Measurements from ENCODE around the gene EPHB2.
A peak's percentile ranks its signal among the peaks of the same experiment; 100 is the strongest.
"Not testable (repeated sequence)": the region's sequence is repeated elsewhere in the genome, so short reads cannot be mapped to it uniquely, and the experiment has no call there.

Gene EPHB2

GRCh38 chr1:22691031-22691753 lies 19.4 kb upstream of the EPHB2 start:
- peak; percentile 63 for DNase-seq

- no peak for DNase-seq
Measured at GRCh38 chr1:22694172-22694571, 16.5 kb upstream of the EPHB2 start.

- DNase-seq, result no peak
Measured at GRCh38 chr1:22696610-22697009, 14.0 kb upstream of the EPHB2 start.

GRCh38 chr1:22697980-22698379 lies 12.7 kb upstream of the EPHB2 start:
- DNase-seq, result no peak

- DNase-seq, result no peak
Measured at GRCh38 chr1:22699681-22700520, 10.7 kb upstream of the EPHB2 start.

DNA sequence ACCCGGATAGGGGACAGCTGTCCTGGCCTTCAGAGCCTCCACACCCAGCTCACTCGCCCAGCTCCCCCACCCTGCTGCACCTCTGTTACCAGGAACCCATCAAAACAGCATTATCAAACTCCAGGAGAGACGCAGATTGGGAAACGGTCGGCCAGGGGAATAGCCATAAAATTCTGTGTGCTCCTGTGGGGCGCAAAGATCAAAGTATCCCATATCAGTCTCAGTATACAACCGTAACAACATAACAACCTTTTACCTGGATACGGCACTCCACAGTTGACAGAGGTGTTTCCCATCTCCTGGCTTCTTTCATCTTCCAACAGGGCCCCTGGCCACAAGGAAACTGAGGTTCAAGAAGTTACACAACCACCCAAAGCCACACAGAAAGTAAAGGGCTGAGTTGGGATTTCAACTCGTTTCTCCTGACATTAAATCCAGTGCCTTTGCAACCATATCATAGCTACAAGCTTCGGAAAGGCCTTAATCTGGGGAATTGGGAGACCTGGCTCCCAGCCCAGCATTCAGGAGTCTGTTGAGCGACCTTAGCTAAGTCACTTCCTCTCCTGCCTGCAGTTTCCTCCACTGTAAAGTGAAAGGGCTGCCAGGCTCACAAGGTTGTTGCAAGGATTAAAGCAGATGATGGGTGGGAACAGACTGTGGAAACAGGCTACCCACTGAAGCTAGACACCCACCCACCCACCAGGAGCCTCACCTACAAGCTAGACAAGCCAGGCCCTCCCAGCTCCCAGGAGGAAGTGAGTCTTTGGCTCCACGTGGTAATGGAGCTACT lies 8.1 kb upstream of the EPHB2 start:
- no peak for DNase-seq

DNA sequence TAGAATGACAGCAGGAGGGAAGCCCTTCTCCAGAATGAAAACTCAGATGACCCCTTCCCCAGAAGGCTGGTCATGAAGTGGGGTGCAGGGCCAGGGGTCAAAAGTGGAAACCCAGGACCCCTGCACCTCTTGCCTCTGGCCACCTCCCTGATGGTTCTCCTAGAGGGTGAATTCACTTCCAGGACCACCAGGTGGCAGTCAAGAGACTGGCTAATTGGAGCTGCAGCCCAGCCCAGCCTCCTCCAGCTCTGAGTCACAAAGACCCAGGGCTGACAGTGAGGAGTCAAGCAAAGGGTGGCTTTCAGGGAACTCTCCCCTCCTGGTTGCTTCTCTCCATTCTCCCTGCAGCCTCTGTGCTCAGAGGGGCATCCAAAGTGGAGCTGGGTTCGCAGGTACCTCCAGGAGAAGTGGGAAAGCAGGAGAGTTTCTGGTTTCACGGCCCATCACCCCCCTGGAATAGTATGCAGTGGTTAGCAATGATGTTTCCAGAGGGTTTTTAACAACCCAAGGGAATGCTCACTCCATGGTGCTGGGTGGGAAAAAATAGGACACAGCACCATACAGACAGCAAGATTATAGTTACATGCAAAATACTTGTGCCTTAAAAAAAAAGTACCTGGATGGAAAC lies 6.1 kb upstream of the EPHB2 start:
- DNase-seq, result peak; percentile 88

GRCh38 chr1:22705586-22705985 lies 5.1 kb upstream of the EPHB2 start:
- no peak for DNase-seq

- DNase-seq, result not testable (repeated sequence)
Measured at GRCh38 chr1:22706100-22706499, 4.5 kb upstream of the EPHB2 start.

GRCh38 chr1:22708777-22709176 lies 1.9 kb upstream of the EPHB2 start:
- DNase-seq, result no peak

DNA sequence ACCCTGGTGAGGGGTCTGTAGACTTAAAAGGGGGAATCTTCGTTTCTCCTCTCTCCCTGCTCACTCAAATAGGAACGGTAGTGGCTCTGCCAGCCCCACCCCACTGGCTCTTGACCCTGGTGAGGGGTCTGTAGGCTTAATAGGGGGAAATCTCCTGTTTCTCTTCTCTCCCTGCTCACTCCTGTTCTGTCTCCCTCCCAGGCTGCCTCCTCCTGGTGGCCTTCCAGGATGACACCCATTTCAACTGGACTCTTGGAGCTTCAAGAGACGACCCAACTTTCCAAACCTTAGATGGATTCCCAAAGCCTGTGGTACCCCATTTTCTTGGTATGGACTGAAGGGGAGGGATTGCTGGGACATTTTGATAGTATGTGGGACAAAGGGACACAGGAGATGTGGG lies 1.4 kb upstream of the EPHB2 start:
- no peak for DNase-seq

- DNase-seq, result peak; percentile 79
Measured at GRCh38 chr1:22709891-22710700, 543 bp upstream of the EPHB2 start.

DNA sequence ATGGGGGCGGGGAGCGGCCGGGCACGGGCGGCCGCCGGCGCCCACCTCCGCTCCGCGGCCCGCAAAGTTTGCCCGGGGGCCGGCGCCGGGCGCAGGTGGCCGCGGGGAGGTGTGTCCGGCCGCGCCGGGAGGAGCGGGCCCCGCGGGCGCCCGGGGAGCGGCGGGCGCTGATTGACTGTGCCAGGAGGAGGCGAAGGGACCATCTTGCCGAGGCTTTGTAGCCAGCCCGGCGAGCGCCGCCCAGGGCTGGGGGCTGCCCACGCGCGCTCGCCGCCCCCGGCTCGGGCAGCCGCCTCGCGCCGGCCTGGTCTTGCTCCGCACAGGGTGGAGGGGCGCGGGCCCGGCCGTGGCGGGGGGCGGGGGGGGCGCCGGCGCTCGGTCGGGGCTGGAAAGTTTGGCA lies 432 bp downstream of the EPHB2 start:
- DNase-seq, result no peak

DNA sequence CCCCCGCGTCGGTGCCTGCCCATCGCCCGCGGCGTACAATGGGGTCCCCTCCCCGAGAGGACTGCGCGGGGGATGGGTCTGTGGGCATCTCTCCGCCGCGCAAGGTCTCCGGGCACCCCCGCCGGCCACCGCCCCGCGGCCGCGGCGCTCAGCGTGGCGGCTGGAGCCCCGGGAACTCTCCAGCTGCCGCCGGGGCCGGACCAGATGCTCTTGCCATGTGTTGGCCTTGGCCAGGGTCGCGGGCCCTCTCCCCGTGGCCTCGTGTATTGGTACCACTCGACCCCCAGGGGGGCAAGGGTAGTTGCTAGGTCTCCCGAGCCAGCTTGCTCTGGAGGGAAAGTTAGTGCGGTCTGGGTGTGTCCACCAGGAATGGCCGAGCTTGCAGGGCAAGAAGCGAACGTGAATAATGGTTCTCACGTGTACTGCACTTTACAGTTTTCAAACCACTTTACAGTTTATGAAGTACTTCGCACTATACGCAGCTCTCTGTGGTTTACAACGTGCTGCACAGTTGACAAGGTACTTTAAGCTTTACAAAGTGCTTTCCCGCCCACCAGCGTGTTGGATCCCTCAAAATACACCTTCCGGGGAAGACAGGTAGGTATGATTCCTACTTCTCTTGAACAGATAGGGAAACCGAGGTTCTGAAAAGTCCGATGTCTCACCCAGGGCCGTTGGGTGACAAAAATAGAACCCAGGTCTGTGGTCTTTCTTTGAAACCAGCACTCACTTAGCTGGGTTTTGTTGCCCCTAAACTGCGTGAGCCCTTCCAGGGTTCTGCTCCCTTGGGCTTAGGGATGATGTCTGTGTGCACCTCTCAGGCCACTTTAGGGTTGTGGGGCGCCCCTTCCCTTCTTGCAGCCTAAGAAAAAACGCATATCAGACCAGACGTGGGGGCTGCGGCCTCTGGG lies 1.2 kb downstream of the EPHB2 start:
- DNase-seq, result peak; percentile 65

- DNase-seq, result no peak
Measured at GRCh38 chr1:22712502-22713271, 2.0 kb downstream of the EPHB2 start.

GRCh38 chr1:22714455-22714854 lies 3.8 kb downstream of the EPHB2 start:
- no peak for DNase-seq

DNA sequence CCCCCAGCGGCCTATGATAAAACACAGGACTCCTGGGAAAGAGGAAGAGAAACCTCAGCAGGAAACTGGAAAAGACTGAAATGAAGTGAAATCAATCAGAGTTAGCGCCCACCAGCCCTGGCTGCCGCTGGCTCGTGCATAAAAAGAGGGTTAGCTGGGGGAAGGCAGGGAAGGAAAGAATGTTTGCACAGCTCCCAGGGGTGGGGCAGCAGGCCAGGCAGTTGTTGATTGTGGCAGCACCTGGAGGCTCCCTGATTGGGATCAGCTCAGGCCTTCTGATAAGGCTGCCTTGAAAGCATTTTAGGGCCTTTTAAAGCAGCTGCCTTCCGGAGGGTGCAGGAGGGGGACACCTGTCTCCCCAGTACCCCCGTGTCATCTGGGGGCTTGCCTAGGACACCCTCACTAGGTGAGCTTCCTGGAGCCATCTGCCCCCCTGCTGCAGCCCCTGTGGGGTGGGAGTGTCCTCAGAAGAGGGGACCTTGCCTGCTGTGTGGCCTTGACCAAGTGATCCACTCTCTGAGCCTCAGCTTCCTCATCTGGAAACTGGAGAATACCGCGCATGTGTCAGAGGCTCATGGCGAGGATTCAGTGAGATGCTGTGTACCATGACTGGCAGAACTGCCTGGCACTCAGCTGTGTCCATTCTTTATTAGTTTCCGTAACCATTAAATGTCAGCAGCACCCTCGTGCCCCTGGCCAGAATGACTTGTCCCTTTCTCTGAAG lies 6.6 kb downstream of the EPHB2 start:
- DNase-seq, result no peak

DNA sequence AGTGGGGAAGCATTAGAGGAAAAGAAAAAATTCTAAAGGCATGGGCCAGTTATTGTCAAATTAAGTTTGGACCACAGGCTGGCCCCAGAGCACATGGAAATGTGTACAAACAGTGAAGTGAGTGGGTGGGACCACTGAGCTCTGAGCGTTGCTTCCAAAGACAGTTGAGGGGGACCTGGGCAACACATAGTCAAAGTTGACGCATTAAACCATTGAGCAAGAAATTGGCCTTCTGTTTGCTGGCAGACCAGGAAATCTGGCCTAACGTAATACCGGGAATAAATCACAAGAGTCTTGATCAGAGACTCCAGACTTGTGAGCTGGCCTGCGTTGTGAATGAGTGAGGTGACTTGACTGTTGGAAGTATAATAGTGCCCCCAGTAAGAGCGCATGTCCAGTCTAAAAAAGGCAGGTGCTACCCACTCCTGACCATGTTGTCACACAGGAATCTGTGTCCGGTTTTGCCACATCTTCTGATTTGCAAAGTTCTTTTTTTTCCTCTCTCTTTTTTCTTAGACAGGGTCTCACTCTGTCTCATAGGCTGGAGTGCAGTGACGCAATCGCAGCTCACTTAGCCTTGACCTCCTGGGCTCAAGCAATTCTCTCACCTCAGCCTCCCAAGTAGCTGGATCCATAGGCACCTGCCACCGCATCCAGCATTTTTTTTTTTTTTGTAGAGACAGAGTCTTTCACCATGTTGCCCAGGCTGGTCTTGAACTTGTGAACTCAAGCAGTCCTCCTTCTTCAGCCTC lies 10.7 kb downstream of the EPHB2 start:
- DNase-seq, result no peak
